ENCODE results near the gene ZNF385A.

DNA sequence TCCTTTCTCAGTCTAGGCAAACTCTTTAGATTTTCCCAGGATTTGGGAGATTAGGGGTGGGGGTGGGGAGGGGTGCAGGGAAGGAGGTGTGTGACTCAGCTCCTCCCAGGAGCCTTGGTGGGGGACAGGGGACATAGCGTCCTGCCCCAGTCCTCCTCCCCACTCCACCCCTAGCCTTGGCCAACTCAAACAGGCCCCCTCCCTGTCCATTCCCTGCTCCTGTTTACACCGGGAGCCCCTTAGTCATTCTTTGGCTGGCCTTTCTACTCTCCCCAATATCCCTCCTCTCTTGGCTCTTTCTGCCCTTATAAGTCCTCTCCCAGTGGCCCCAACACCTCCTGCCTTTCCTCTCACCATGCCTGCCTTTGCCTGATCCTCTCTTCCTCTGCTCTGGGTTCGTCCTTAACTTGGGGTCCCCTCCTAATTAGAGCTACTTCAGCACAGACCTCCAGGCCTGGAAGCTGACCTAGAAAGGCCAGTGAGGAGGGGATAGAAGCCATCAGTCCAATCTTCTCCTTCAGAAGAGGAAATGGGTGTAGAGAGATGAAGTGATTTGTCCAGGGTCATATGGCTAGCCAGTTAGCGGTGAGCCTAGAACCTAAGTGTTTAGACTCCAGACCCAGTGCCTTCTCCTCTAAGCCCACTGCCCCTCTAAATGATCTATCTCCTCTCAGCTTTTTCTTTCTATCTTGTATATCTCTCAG is 36.8 kb upstream of the ZNF385A start:
- no peak for TF ChIP-seq POLR2A (IDR thresholded peaks at IDR 0.05)
- TF ChIP-seq, protein P1, sequence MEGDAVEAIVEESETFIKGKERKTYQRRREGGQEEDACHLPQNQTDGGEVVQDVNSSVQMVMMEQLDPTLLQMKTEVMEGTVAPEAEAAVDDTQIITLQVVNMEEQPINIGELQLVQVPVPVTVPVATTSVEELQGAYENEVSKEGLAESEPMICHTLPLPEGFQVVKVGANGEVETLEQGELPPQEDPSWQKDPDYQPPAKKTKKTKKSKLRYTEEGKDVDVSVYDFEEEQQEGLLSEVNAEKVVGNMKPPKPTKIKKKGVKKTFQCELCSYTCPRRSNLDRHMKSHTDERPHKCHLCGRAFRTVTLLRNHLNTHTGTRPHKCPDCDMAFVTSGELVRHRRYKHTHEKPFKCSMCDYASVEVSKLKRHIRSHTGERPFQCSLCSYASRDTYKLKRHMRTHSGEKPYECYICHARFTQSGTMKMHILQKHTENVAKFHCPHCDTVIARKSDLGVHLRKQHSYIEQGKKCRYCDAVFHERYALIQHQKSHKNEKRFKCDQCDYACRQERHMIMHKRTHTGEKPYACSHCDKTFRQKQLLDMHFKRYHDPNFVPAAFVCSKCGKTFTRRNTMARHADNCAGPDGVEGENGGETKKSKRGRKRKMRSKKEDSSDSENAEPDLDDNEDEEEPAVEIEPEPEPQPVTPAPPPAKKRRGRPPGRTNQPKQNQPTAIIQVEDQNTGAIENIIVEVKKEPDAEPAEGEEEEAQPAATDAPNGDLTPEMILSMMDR (IDR thresholded peaks at IDR 0.05): no peak

Data from heart left ventricle (tissue), 13 donors.